AG09319 (cell line): ENCODE measurements around the gene PPP2R5D.

Source experiments
- DNase-seq: peaks from one replicate; pipeline ENCODE4 v3.0.0-alpha.2; 2010; ENCODE audit warnings: low read depth; ENCODE audit errors: extremely low read depth
- CTCF ChIP-seq: IDR thresholded peaks from 2 replicates; pipeline ENCODE4 v1.5.1; 2011; ENCODE audit warnings: low read depth, mild to moderate bottlenecking, inconsistent platforms, low read length, moderate library complexity

Gene PPP2R5D

GRCh38 chr6:42960243-42961019 is 23.9 kb upstream of the PPP2R5D start, which contains the start of gene GNMT:
GNMT (plus strand) TSS chr6:42960754; CDS start chr6:42960768, 14 bp downstream.
- DNase-seq: no peak
- no peak; the same call in 1 of the 2 replicates for TF ChIP-seq CTCF

GRCh38 chr6:42961020-42961470 is 23.3 kb upstream of the PPP2R5D start:
- no peak for DNase-seq
- no peak for TF ChIP-seq CTCF

GRCh38 chr6:42962096-42962495 is 22.3 kb upstream of the PPP2R5D start:
- no peak for TF ChIP-seq CTCF
- no peak for DNase-seq

DNA sequence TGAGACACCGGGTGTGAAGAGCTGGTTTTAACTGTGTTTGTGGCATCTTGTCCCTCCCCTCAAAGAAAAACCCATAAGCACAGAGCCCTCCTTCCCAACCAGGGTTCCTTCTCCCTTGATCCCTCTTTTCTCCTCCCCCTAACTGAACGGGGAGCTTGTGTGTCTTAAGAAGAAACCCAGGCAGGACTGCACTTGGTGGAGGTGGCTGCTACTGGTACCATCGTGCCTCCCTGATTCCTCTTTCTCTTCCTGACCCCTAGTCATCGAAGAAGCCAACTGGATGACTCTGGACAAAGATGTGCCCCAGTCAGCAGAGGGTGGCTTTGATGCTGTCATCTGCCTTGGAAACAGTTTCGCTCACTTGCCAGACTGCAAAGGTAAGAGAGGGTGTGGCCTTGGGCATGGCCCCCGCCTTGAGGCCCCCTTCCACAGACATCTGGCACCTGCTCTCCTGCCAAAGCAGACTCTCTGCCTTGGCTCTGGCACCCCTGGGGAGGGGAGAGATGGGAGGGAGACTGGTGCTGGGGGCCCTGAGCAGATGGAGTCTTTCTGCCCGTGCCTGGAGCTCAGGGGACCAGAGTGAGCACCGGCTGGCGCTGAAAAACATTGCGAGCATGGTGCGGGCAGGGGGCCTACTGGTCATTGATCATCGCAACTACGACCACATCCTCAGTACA is 21.7 kb upstream of the PPP2R5D start:
- TF ChIP-seq CTCF: no peak
- DNase-seq: no peak

- DNase-seq: no peak
- TF ChIP-seq CTCF: no peak
Measured at GRCh38 chr6:42963179-42963854, 21.1 kb upstream of the PPP2R5D start.

DNA sequence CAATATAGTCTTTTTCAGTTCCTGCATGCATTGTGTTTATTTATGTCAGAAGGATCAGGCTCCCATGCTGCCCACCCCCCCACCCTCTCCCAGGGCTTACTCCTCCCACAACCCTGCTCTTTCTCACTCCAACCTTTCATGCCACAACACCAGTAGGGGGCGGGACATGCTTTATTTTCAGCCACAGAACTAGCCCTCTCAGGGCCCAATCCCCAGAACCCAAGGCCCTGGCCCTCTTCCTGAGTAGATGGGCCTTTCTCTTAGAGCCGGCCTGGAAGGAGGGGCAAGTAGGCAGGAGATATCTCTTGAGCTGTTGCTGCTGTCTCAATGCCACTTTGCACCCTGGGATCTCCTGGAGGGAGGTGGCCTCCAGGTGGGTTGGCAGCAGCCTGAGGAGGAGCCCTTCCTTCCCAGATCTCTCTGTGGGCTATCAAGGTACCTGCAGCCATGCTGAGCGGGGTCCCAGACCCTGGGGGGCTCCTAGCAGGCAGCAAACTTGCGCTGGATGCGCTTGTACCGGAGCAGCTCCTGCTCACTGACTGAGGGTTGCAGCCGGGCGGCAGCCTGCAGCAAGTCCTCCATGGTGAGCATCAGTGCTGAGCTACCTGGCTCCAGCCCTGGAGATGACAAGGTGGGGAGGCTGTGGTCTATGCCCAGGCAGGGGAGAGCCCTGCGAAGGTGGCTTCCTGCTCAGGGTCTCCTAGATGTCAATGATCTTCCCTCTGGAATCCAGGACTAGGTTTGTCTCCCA is 20.3 kb upstream of the PPP2R5D start:
- no peak for DNase-seq

More for the DNA sequence above, 20.3 kb upstream of the PPP2R5D start:
- peak; percentile 17 for TF ChIP-seq CTCF
